AML-193 (cell line): Measurements from ENCODE around the gene NMT1.
"Not testable (repeated sequence)": the region's sequence is repeated elsewhere in the genome, so short reads cannot be mapped to it uniquely, and the experiment has no call there.

Experiments
- DNase-seq, 2 experiments: peaks; one replicate each; lab custom pipeline; 2025; lab: John Stamatoyannopoulos, UW

Gene NMT1

DNA sequence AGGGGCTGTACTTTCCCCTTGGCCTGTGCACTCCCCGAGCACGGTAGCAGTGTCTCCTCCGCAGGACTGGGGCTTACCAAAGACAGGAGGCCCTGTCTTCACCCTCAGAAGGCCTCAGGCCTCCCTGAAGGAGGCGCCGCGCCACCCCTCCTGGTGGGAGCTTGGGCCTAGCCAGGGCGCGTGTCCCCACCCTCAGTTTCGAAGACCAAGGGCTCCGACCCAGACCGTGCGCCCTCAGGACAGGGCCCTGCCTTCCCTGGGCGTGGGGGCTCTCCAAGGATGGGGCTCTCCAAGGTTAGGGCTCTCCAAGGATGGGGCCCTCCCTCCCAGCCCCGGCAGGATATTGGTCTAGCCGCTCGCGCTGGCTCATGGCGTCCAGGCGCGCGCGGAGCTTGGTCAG is 59.4 kb downstream of the NMT1 start:
- DNase-seq, result no peak

- DNase-seq, result no peak
Measured at GRCh38 chr17:45121055-45121454, 59.9 kb downstream of the NMT1 start.

DNA sequence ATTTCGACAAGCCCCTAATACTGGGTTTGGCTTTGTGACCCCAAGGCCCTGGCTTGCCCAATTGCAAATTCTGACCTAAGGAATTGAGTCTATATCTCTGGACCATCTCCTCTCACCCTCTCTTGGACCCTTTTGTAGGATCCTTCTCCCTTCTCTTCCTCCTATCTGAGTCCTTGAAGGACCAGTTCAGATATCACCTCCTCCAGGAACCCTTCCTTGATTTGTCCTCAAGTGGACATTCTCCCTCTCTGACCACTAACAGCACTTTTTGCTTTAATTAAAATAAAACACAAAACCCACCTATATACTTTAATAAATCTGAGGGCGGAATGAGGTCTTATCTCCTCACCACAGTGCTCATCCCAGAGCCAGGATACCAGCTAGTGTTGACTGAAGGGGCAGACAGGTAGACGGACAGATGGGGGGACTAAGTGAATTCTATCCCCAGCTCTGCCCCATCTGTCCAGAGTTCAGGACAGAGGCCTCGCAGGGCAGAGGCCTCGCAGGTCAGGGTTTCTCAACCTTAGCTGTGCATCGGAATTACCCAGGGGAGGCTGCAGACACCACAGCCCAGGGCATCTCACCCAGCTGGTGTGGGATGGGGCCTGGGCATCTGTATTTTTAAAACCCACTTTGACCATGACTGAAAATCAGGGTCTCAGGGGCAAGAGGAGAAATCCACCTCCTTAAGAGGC is 62.1 kb downstream of the NMT1 start:
- no peak for DNase-seq

DNA sequence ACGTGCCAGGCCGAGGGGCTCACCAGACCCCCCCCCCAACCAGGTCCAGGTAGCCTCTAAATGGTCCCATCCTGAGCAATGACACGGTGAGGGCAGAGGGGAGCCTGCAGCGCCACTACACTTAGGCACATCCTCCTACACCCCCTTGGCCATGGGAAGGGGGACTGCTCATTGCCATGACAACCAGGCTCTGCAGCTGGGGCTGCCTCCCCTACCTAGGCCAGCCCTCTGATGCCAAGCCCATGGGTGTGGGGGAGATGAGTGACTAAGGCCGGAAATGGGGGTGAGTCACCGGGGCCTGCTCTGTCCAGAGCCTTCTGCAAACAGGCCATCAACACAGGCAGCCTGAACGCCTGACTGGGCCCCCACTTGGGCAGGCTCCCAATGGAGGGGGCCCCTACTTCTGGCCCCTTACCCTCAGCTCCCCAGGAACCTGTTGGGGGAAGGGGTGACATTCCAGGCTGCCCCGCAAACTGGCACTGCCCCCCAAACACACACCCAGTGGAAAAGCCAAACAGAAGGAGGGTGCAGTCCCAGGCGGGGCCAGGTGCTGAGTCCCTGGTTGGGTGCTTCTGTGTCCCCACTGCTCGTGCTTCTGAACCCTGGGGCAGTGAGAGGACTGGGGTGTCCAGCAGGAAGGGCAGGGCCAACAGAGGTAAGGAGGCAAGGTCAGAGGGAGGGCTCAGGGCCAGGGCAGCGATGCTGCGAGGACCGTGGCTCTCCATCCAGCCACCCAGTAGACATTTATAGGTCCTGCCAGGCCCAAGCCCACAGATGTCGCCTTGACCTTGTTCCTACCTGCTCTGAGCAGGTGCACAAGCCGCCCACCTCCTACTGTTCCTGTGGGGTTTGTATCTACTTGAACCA is 63.0 kb downstream of the NMT1 start:
- peak; percentile 71 to 78 for DNase-seq

GRCh38 chr17:45124797-45125122 is 63.6 kb downstream of the NMT1 start:
- DNase-seq, result not testable (repeated sequence)

DNA sequence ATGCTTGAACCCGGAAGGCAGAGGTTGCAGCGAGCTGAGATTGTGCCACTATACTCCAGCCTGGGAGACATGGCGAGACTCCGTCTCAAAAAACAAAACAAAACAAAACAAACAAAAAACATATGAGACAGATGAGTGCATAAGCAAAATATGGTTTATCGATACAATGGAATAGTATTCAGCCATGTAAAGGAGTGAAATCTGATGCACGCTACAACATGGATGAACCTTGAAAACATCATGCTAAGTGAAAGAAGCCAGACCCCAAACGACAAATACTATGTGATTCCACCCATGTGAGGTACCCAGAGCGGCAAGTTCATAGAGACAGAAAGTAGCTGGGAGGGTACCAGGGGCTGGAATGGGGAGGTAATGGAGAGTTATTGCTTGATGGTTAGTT is 64.4 kb downstream of the NMT1 start:
- DNase-seq, result peak in 1 of 2 experiments; percentile 15

GRCh38 chr17:45127207-45127547 is 66.1 kb downstream of the NMT1 start:
- no peak for DNase-seq

DNA sequence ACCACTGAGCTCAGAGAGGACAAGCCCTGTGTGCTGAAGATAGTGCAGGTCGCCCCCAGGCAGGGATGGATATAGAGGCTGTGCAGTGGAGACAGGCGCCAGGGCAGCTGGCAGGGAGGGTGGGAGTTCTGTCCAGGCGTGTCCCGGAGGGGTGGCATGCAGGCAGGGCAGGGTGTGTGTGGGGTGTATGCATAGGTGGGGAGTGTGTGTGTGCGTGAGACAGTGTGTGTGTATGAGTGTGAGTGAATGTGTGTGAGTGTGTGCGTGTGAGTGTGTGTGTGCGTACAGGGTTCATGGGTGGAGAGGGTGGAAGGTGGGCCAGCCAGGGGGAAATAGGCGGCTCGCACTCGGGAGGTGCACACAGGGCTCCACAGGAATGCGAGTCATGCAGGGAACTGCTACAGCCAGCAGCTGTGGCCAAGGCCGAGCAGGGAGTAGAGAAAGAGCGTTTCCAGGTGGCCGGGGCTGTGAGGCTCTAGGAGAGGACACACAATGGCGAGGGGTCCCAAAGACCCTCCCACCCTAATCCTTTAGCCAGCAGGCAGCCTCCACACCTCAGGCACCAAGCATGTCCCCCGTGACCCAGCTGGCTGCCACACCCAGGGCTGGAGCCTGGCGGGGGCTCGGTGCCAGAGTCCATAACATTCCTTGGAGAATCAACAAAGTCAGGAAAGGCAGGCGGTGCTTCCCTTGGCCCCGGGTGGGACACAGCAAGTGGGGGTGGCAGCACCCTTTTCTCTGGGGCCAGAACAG is 66.6 kb downstream of the NMT1 start:
- no peak for DNase-seq

DNA sequence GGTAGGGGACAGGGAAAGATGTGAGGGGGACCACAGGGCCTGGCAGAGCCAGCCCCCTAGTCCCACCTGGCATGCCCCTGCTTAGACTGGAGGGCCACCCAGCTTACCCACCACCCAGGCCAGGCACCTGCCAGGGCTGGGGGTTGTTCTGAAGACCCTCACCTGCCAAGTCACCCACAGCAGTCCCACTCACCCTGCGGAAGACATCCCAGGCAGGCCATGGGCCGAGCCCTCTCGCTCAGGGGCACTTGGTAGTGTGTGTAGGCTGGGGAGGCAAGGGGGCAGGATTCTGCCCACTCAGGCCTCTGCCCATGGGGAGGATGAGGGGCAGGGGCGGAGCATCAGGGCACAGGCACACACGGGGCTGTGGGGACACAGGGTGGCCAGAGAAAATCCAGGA is 67.2 kb downstream of the NMT1 start:
- no peak for DNase-seq

DNA sequence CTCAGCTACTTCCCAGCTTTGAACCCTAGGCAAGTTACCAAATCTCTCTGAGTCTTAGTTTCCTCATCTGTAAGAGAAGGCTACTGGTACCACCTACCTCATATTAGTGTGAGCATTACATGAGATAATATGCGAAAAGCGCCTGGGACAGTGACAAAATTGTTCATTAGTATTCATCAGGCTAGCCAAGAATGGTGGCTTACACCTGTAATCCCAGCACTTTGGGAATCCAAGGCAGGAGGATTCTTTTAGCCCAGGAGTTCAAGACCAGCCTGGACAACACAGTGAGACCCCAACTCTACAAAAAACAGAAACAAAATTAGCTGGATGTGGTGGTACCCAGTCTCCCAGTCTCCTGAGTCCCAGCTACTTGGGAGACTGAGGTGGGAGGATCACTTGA is 67.9 kb downstream of the NMT1 start:
- no peak for DNase-seq

GRCh38 chr17:45129426-45129939 is 68.4 kb downstream of the NMT1 start:
- no peak for DNase-seq

DNA sequence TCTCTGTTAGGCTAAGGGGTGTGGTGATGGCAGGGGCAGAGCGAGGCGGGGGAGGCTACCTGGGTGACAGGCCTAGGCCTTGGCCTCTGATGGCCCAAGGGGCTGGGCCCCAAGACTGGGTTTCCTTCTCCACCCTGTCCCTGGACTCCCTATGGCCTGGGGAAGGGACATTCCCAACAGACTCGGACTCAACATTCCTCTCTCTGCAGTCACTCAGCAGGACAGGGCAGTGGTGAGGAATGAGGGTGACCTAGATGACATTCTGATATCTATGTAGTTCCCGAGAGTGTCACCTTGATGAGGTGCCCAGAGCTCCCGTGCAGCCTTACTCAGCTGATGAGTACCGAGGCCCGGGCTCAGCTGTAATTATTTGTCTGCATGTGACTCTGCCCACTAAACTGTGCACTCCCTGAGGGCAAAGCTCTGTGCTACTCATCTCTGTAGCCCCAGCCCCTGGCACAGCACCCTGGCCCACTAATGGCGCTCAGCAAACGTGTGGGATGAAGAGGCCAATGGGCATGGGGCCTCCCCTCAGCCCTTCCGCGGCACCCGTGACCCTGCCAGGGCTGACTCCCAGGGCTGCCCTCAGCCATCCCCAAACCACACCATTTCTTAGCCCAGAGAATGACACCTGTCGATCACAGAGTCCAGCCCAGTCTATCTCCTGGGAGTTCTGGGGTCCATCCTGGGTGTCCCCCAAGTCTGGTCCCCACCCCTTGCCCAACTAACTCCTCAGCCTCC is 69.0 kb downstream of the NMT1 start:
- no peak for DNase-seq

DNA sequence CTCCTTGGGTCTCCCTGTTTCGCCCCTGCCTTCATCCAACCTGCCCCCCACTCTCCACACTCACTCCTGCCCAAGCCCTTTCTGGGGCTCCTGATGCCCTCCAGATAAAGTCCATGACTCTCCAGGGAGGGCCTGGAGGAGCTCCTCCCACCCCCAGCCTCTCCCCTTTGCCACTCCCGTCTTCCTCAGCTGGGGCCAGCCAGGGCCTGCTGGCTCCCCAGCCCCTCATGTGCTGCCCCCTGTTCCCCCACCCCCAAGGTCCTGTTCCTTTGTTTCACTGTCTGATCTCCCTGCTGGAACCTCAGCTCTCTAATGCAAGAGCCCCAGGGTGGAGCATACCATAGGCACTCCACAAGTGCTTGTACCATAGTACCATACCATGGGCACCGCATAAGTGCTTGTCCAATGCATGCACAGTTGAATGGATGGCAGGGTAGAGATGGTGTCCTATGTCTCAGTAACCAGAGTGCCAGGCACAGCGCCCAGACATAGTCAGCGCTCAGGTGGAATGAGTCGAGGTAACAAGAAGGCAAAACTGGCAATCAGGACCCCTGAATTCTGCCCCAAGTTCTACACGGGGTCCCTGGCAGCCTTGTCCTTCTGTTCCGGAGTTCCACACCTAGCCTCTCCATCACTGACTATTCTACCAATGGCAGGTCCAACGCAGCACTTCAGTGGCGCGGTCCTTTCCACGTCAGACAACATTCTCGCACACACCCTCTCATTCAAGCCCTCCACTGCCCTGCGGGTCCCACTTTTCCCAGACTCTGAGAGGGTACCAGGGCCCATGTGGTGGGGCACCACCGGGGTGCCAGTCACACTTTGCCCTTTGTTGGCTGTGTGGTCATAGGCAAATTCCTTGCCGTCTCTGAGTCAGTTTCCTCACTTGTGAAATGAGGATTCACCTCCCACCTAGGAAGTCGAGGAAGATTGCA is 69.8 kb downstream of the NMT1 start:
- DNase-seq, result no peak

DNA sequence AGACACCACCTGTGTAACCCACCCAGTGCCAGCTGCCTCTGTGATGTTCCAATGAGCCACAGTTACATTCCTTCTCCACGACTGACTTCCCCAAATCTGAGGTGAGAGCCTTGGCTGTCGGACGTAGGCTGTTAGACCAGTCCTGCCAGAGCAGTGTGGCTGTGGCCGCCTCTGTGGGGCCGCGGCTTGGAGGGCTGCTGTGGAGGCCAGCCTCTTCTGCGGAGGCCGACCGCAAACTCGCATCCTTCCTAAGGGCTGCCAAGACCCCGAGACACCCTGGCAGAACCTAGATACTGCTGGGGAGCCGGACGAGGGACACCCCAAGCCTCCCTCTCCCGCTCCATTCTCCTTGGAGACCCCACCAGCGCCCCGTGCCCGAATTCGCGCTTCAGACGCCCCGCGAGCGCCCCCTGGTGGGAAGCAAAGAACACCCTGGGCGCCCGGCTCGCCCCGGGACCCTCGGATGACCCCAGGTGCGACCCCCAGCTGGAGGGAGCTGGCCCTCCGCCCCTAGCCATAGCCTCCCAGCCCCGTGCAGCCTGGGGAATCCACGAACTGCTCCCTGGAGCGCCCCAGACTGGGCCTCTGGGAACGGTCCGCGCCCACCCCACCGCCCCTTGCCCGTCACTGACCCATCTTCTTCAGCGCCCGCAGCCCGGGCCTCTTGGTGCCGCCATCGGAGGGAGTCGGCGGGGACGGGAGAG is 70.7 kb downstream of the NMT1 start:
- peak in 1 of 2 experiments; percentile 17 for DNase-seq

DNA sequence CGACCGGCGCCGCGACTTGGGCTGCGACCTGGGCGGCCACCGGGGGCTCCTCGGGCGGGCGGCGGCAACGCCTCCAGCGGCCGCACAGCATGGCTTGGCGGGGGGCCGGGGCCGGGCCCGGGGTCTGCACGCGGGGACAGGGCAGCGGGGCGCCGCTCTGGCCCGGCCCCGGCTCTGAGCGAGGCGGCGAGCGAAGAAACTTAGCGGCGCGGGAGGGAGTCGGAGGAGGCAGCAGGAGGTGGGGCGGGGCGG is 71.1 kb downstream of the NMT1 start, which contains the start of gene PLCD3:
Gene PLCD3 (minus strand): TSS at position 196 of the 252 bp plus-strand sequence. CDS start 105 bp downstream, at position 91.
- DNase-seq, result no peak

DNA sequence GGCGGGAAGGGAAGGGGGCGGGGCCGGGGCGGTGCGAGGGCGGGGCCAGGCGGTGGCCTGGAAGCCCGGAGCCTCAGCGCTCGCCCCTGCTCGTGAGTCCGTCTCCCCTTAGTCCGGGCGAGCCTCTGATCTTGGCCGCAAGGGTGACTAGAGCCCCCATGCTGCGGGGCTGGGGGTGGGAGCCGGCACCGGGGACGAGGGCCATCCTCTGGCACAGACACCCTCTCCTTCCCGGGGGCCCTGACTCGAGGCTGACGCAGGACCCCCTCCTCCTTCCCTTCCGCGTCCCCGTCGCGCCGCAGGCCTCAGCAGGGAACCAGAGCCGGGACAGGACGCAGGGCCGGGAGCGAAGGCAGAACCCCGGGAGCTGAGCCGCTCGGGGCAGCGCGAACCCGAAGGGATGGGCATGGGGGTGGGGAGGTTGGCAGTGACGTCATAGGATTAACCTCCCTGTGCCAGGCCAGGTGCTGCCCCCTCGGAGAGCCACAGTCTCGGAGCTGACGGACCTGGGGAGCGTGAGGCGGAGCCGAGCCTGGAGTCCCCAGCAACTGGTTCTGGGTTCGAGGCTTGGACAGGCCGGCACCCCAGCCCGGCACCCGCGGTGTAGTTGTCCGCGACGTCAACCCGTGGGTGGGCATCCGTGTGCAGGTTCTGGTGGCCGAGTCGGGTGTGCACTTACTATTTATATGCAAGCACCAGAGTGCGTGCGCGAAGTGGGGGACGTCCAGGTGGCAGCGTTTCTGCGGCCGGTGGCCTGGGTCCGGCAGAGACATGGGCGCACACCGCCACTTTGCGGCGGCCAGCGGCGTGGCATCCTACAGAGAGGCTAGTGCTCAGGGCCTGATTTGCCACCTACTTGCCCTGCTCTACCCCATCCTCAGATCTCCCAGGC is 71.7 kb downstream of the NMT1 start:
- peak; percentile 63 to 65 for DNase-seq

GRCh38 chr17:45135192-45135977 is 74.3 kb downstream of the NMT1 start, which contains the start of gene ACBD4:
Gene ACBD4, plus strand, starts transcription at chr17:45135687. Its CDS starts 458 bp downstream, at chr17:45136145.
- peak; percentile 99 for DNase-seq
